Upper lobe of left lung (tissue), 4 donors: ENCODE results near the gene TBC1D19.

ENCODE experiments used
- CTCF ChIP-seq, 6 experiments: fragments of 450-650 bp in 4 of 6; fragments of 200-600 bp in 2 of 6; sonication (generic) in 2 of 6; IDR thresholded peaks; one replicate each; pipeline ENCODE4 v1.5.1; 2016 to 2019; ENCODE audit warnings: antibody characterized with exemption in 6 of 6
- EP300 ChIP-seq, 4 donors: sonication (generic); formaldehyde crosslinking; IDR thresholded peaks; one replicate each; pipeline ENCODE4 v1.5.1; 2017; ENCODE audit warnings: antibody characterized with exemption in 4 of 4, control low read depth in 2 of 4
- POLR2A ChIP-seq, 4 donors: fragments of 450-650 bp; IDR thresholded peaks; one replicate each; pipeline ENCODE4 v1.5.1; 2016 to 2017; ENCODE audit warnings: antibody characterized with exemption in 4 of 4, mild to moderate bottlenecking in 2 of 4

GRCh38 chr4:26726655-26727387 lies 142.9 kb downstream of the TBC1D19 start:
- no peak for TF ChIP-seq CTCF (IDR thresholded peaks at IDR 0.05)
- no peak for TF ChIP-seq POLR2A (IDR thresholded peaks at IDR 0.05)
- no peak for TF ChIP-seq EP300 (IDR thresholded peaks at IDR 0.05)
